CD4-positive, alpha-beta memory T cell (primary cell): Measurements from ENCODE around the gene ZKSCAN5. TPM values are rescaled to one million over a fixed set of nuclear protein-coding genes. Genes with fewer than 3 reads are reported as not detected.
"Not testable (repeated sequence)": the region's sequence is repeated elsewhere in the genome, so short reads cannot be mapped to it uniquely, and the experiment has no call there.

Experiments
- CTCF ChIA-PET: fragments of 350-600 bp; sonication (Branson Sonifier 250); formaldehyde crosslinking; loops from one replicate; lab custom pipeline; 2021; ENCODE audit warnings: inconsistent platforms; ENCODE audit not compliant: partially characterized antibody; lab: Charles Lee
- POLR2A ChIA-PET: fragments of 350-600 bp; sonication (Branson Sonifier 250); formaldehyde crosslinking; loops from one replicate; lab custom pipeline; 2021; ENCODE audit not compliant: partially characterized antibody; lab: Charles Lee
- DNase-seq, 5 donors: peaks; one replicate each; pipeline versions ENCODE4 v3.0.0 to v3.0.0-alpha.2; 2020 to 2022; ENCODE audit warnings: mixed read lengths in 1 of 5
- H3K27ac ChIP-seq: one replicate; pipeline ENCODE4 v1.7.0; 2013; ENCODE audit warnings: low read depth, low read length
- H3K27me3 ChIP-seq: 2 replicates; pipeline ENCODE4 v1.7.0; 2013; ENCODE audit warnings: mild to moderate bottlenecking, low read length, moderate library complexity; ENCODE audit not compliant: insufficient read depth
- H3K36me3 ChIP-seq: 2 replicates; pipeline ENCODE4 v1.7.0; 2013; ENCODE audit warnings: mild to moderate bottlenecking, low read length, moderate library complexity; ENCODE audit not compliant: insufficient read depth
- H3K4me1 ChIP-seq: 2 replicates; pipeline ENCODE4 v1.7.0; 2013; ENCODE audit warnings: mild to moderate bottlenecking, low read length, moderate library complexity; ENCODE audit not compliant: insufficient read depth
- H3K4me3 ChIP-seq, 2 donors: one replicate each; pipeline ENCODE4 v1.7.0; 2013; ENCODE audit warnings: low read length in 2 of 2, mild to moderate bottlenecking in 1 of 2
- H3K9me3 ChIP-seq, 2 donors: one replicate each; pipeline ENCODE4 v1.7.0; 2013; ENCODE audit warnings: low read length in 2 of 2, control low read depth in 1 of 2; ENCODE audit not compliant: control insufficient read depth in 1 of 2
- H3K27ac Mint-ChIP-seq, 7 donors: one replicate each; pipeline ENCODE4 v1.8.0; 2020 to 2021; ENCODE audit warnings: mixed read lengths in 7 of 7, mild to moderate bottlenecking in 6 of 7, inconsistent platforms in 3 of 7, moderate library complexity in 3 of 7
- H3K27me3 Mint-ChIP-seq, 2 donors: one replicate each; pipeline ENCODE4 v1.8.0; 2020 to 2021; ENCODE audit warnings: mixed read lengths in 2 of 2
- H3K36me3 Mint-ChIP-seq, 2 donors: one replicate each; pipeline ENCODE4 v1.8.0; 2020 to 2021; ENCODE audit warnings: mixed read lengths in 2 of 2, inconsistent platforms in 1 of 2, mild to moderate bottlenecking in 1 of 2
- H3K4me1 Mint-ChIP-seq, 4 donors: one replicate each; pipeline ENCODE4 v1.8.0; 2020 to 2021; ENCODE audit warnings: mixed read lengths in 4 of 4, mild to moderate bottlenecking in 1 of 4
- H3K4me3 Mint-ChIP-seq, 8 donors: one replicate each; pipeline ENCODE4 v1.8.0; 2020 to 2021; ENCODE audit warnings: mixed read lengths in 8 of 8, mild to moderate bottlenecking in 7 of 8, moderate library complexity in 6 of 8, inconsistent platforms in 3 of 8
- H3K9me3 Mint-ChIP-seq, 8 donors: one replicate each; pipeline ENCODE4 v1.8.0; 2020 to 2021; ENCODE audit warnings: mixed read lengths in 8 of 8, mild to moderate bottlenecking in 5 of 8, inconsistent platforms in 3 of 8, moderate library complexity in 1 of 8
- intact Hi-C: fragments of 100-400 bp; cut with micrococcal nuclease; formaldehyde crosslinking; loops from one replicate; pipeline ENCODE4 v1.15.1; 2023
- polyA plus RNA-seq, 2 donors: library from polyadenylated mRNA; unstranded; fragments of 300-500 nt; fragmentation: Illumina TruSeq; gene quantifications; one replicate each; pipeline ENCODE4 v1.2.3, GENCODE V29; 2021
- total RNA-seq, 2 experiments: library from RNA; stranded (reverse); gene quantifications; one replicate each; pipeline ENCODE4 v1.2.3, GENCODE V29; 2021

Gene ZKSCAN5
- total and polyA plus RNA-seq, 4 experiments from 2014 or later, result 2.5 to 9.3 (median 7.9) TPM

DNA sequence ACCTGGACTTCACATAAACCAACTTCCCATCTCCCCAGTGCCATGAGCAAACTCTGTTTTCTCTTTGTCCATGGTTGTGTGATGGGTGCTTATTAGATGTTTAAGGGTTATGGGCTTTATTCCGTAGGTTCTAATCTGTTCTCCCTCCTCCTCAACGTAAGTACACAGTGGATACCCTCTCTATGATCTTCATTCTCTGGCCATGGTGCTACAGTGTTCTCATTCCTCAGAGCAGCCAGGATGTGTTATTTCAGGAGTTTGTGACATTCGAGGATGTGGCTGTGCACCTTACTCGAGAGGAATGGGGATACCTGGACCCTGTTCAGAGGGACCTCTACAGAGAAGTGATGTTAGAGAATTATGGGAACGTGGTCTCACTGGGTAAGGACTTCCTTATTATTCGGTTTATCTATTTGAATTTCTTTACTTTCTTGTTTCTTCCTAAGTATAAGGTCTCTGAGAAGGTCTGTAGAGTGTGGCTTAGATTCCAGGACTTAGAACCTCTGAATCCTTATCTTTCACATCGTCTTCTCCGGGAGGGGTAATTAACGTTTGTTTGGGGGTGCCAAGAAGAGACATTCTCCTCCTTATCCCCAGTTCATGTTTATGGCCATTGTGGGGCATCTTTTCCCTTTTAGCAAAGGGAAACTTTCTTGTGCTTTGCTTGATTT, 57.8 kb downstream of the ZKSCAN5 start:
- intact Hi-C loops, result no loop called here
- Histone ChIP-seq H3K27me3 (no peaks in the 10 kb centered on the region), H3K9me3 (no peaks in the 10 kb centered on the region), H3K4me1 (peaks cover 22% of the 10 kb centered on the region), H3K4me3 (no peak overlapping the region), H3K36me3 (peaks cover 57% of the 10 kb centered on the region), H3K27ac (no peak overlapping the region)
- Mint-ChIP-seq H3K4me1 (peaks cover 25 to 53% (median 41%) of the 10 kb centered on the region in 4 donors), H3K27ac (peak overlapping the region in 6 of 7 donors; percentile 2 to 84 (median 64)), H3K4me3 (peak overlapping the region in 2 of 8 donors; percentile 28 to 46), H3K9me3 (no peaks in the 10 kb centered on the region), H3K36me3 (peaks cover 45 to 75% of the 10 kb centered on the region in 2 donors), H3K27me3 (no peaks in the 10 kb centered on the region)
- no peak for DNase-seq
- ChIA-PET POLR2A (no interaction called here), CTCF (no interaction called here)

DNA sequence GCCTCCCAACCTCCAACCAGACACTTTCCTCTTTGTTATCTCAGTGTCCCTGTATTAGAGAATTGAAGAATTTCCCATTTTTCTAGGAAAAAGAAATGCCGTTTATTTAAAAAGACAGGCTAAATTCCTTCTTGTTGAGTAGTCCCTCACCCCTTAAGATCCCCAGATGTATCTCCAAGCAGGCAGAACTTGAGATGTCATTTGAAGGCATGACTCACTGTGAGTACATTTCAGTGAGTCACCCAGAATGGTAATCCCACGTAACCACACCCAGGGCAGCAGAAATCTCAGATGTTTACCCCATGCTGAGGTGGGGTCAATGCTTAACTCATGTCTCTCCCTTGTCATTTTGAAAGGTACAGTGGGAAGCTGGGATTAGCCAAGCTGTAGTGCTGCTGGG, 58.4 kb downstream of the ZKSCAN5 start:
- Histone ChIP-seq H3K36me3 (peaks cover 57% of the 10 kb centered on the region), H3K4me3 (no peak overlapping the region), H3K27me3 (no peaks in the 10 kb centered on the region), H3K4me1 (peaks cover 18% of the 10 kb centered on the region), H3K9me3 (no peaks in the 10 kb centered on the region), H3K27ac (no peak overlapping the region)
- Mint-ChIP-seq H3K27me3 (no peaks in the 10 kb centered on the region), H3K4me1 (peaks cover 22 to 47% (median 37%) of the 10 kb centered on the region in 4 donors), H3K27ac (peak overlapping the region in 4 of 7 donors; percentile 3 to 81 (median 41)), H3K4me3 (peak overlapping the region in 1 of 8 donors; percentile 46), H3K9me3 (no peaks in the 10 kb centered on the region), H3K36me3 (peaks cover 45 to 72% of the 10 kb centered on the region in 2 donors)
- ChIA-PET POLR2A (no interaction called here), CTCF (no interaction called here)
- intact Hi-C loops, result no loop called here
- DNase-seq, result peak in 1 of 5 donors; percentile 51

DNA sequence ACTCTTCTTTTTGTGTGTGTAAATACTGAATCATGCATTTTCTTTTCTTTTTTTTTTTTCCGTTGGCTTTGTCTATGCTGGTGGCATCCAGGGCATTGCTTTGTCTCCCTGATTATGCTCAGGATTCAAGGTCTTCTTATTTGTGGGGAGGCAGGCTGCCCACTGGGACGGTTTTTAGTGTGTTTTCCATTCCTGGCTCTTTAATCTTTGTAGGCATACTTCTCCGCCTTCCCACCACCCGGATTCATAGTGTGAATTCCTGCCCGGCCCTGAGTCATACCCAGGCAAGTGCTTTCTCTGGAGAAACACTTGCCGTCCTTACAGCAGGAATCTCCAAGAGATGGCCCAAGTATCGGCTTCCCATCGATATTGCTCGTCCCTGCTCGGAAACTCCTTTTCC, 59.2 kb downstream of the ZKSCAN5 start:
- Histone ChIP-seq H3K4me1 (peaks cover 18% of the 10 kb centered on the region), H3K27ac (no peak overlapping the region), H3K27me3 (no peaks in the 10 kb centered on the region), H3K36me3 (peaks cover 57% of the 10 kb centered on the region), H3K9me3 (no peaks in the 10 kb centered on the region), H3K4me3 (no peak overlapping the region)
- intact Hi-C loops, result no loop called here
- ChIA-PET POLR2A (no interaction called here), CTCF (no interaction called here)
- H3K27ac Mint-ChIP-seq, result peak overlapping the region in 3 of 7 donors; percentile 23 to 59 (median 45)
- no peak for DNase-seq
- H3K9me3 Mint-ChIP-seq, result no peaks in the 10 kb centered on the region
- no peaks in the 10 kb centered on the region for H3K27me3 Mint-ChIP-seq
- H3K36me3 Mint-ChIP-seq, result peaks cover 42 to 67% of the 10 kb centered on the region in 2 donors
- peaks cover 19 to 40% (median 32%) of the 10 kb centered on the region in 4 donors for H3K4me1 Mint-ChIP-seq
- peak overlapping the region in 1 of 8 donors; percentile 13 for H3K4me3 Mint-ChIP-seq

DNA sequence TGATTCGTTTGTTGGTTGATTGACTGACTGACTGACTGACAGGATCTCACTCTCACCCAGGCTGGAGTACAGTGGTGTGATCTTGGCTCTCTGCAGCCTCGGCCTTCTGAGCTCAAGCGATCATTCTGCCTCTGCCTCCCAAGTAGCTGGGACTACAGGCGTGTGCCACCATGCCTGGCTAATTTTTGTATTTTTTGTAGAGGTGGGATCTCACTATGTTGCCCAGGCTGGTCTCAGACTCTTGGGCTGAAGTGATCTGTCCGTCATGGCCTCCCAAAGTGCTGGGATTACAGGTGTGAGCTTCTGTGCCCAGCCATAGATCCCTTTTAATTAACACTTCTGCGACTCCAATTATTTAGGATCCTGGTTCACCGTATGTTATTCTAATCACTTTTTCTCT, 64.3 kb downstream of the ZKSCAN5 start:
- H3K27me3 Mint-ChIP-seq, H3K9me3 Mint-ChIP-seq, H3K27ac ChIP-seq, H3K4me3 Mint-ChIP-seq, CTCF ChIA-PET, H3K4me1 ChIP-seq, H3K4me3 ChIP-seq, H3K27me3 ChIP-seq, DNase-seq, intact Hi-C loops, H3K9me3 ChIP-seq: not testable (repeated sequence)
- POLR2A ChIA-PET, result interaction anchor here (1.5 kb wide), 1 partner anchor 10 kb away, joined by 5 read pairs; the partner anchor contains the start of gene ZNF655
- peaks cover 9 to 27% (median 12%) of the 10 kb centered on the region in 4 donors for H3K4me1 Mint-ChIP-seq
- peak overlapping the region in 1 of 7 donors; percentile 25 for H3K27ac Mint-ChIP-seq
- peaks cover 32% of the 10 kb centered on the region for H3K36me3 ChIP-seq
- peaks cover 44 to 70% of the 10 kb centered on the region in 2 donors for H3K36me3 Mint-ChIP-seq

DNA sequence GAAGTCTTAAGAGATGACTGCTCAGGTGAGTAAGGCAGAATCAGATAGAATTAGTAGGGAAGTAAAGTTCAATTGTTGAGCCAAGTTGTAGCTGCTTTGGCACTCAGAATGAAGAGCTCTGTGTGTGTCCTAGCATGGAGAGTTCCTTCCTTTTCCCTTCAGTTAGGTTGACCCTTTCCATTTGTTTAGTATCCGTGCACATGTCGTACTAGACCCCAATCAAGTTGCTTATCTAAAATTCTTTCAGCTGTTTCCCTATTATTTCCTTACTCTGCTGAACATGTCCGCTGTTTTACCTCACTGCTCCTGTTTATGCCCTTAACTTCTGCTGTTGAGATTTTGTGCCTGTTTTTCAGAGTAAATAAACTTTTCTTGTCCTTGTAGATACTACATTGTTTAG, 67.3 kb downstream of the ZKSCAN5 start:
- no peak overlapping the region for H3K4me3 Mint-ChIP-seq
- ChIA-PET POLR2A (interaction anchor here (1.5 kb wide), 1 partner anchor 13 kb away, joined by 8 read pairs; the partner anchor contains the start of gene ZNF655), CTCF (no interaction called here)
- H3K4me3 ChIP-seq, result no peak overlapping the region
- H3K27ac ChIP-seq, result no peak overlapping the region
- H3K9me3 Mint-ChIP-seq, result no peaks in the 10 kb centered on the region
- peaks cover 9% of the 10 kb centered on the region for H3K36me3 ChIP-seq
- DNase-seq, result no peak
- H3K27me3 Mint-ChIP-seq, result no peaks in the 10 kb centered on the region
- H3K9me3 ChIP-seq, result no peaks in the 10 kb centered on the region
- H3K36me3 Mint-ChIP-seq, result peaks cover 29 to 53% of the 10 kb centered on the region in 2 donors
- intact Hi-C loops, result no loop called here
- no peaks in the 10 kb centered on the region for H3K4me1 ChIP-seq
- peak overlapping the region in 1 of 7 donors; percentile 19 for H3K27ac Mint-ChIP-seq
- peaks cover 0 to 13% (median 3%) of the 10 kb centered on the region in 4 donors for H3K4me1 Mint-ChIP-seq
- H3K27me3 ChIP-seq, result no peaks in the 10 kb centered on the region

DNA sequence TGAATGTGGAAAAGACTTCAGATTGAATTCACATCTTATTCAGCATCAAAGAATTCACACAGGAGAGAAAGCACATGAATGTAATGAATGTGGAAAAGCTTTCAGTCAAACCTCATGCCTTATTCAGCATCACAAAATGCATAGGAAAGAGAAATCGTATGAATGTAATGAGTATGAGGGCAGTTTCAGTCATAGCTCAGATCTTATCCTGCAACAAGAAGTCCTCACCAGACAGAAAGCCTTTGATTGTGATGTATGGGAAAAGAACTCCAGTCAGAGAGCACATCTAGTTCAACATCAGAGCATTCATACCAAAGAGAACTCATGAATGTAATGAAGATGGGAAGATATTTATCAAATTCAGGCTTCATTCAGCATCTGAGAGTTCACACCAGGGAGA, 68.8 kb downstream of the ZKSCAN5 start:
- Histone ChIP-seq H3K4me1 (no peaks in the 10 kb centered on the region), H3K4me3 (no peak overlapping the region), H3K27me3 (no peaks in the 10 kb centered on the region), H3K27ac (no peak overlapping the region), H3K9me3 (no peaks in the 10 kb centered on the region), H3K36me3 (peaks cover 9% of the 10 kb centered on the region)
- ChIA-PET POLR2A (interaction anchor here (1.5 kb wide), 1 partner anchor 15 kb away, joined by 8 read pairs; the partner anchor contains the start of gene ZNF655), CTCF (no interaction called here)
- Mint-ChIP-seq H3K4me1 (peaks cover 0 to 13% (median 4%) of the 10 kb centered on the region in 4 donors), H3K9me3 (no peaks in the 10 kb centered on the region), H3K27ac (peak overlapping the region in 2 of 7 donors; percentile 35 to 58), H3K27me3 (no peaks in the 10 kb centered on the region), H3K4me3 (no peak overlapping the region), H3K36me3 (peaks cover 29 to 49% of the 10 kb centered on the region in 2 donors)
- no peak for DNase-seq
- intact Hi-C loops, result no loop called here

DNA sequence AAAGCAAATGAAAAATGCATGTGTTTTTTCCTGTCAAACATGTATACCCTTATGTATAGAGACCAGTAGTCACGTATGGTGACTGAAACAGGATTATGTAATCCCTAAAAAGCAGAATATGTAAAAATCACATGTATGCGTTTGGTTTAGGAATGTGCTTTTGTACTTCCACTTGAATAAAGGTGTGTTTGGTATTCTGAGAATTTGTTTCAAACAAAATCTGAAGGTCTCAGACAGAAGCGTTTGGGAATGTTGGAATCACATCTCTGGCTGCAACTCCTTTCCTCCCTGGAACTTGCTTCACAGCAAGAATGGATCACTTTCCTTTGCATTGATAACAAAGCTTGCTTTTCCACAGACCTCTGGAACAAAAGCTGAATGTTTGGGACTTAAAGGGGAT, 71.8 kb downstream of the ZKSCAN5 start:
- Histone ChIP-seq H3K36me3 (peaks cover 9% of the 10 kb centered on the region), H3K4me3 (no peak overlapping the region), H3K4me1 (peaks cover 10% of the 10 kb centered on the region), H3K9me3 (no peaks in the 10 kb centered on the region), H3K27ac (no peak overlapping the region), H3K27me3 (no peaks in the 10 kb centered on the region)
- Mint-ChIP-seq H3K36me3 (peaks cover 21 to 29% of the 10 kb centered on the region in 2 donors), H3K27ac (peak overlapping the region in 2 of 7 donors; percentile 25 to 53), H3K27me3 (no peaks in the 10 kb centered on the region), H3K4me3 (no peak overlapping the region), H3K9me3 (no peaks in the 10 kb centered on the region), H3K4me1 (peaks cover 9 to 18% (median 15%) of the 10 kb centered on the region in 4 donors)
- no peak for DNase-seq
- POLR2A ChIA-PET, result interaction anchor here (1.9 kb wide), 1 partner anchor 18 kb away, joined by 6 read pairs; the partner anchor contains the start of gene ZNF655
- CTCF ChIA-PET, result no interaction called here
- intact Hi-C loops, result no loop called here
